CD4-positive, alpha-beta T cell (primary cell): ENCODE results near the gene NFE2. TPM values are rescaled to one million over a fixed set of nuclear protein-coding genes. Genes with fewer than 3 reads are reported as not detected.

Source experiments
- ATAC-seq: fragments of 200-7000 bp; cut with Tn5 transposase; one replicate; pipeline ENCODE4 v1.10.0; 2022; ENCODE audit warnings: mild to moderate bottlenecking; ENCODE audit not compliant: poor library complexity
- CTCF ChIA-PET: fragments of 350-600 bp; sonication (Branson Sonifier 250); formaldehyde crosslinking; loops from one replicate; lab custom pipeline; 2021; ENCODE audit warnings: antibody characterized with exemption, inconsistent platforms; lab: Charles Lee
- POLR2A ChIA-PET: fragments of 350-600 bp; sonication (Branson Sonifier 250); formaldehyde crosslinking; loops from one replicate; lab custom pipeline; 2021; ENCODE audit warnings: antibody characterized with exemption, inconsistent platforms; lab: Charles Lee
- DNase-seq, 14 experiments: peaks; one replicate each; pipeline ENCODE4 v3.0.0-alpha.2; 2013 to 2020; ENCODE audit warnings: mixed read lengths in 2 of 14
- H3K27ac ChIP-seq, 2 donors: one replicate each; pipeline versions ENCODE4 v1.5.1 to v1.7.0; 2013; ENCODE audit warnings: low read length in 2 of 2, low read depth in 1 of 2, mild to moderate bottlenecking in 1 of 2
- H3K27me3 ChIP-seq, 2 experiments: 1 replicate in 1 of 2; 2 replicates in 1 of 2; pipeline versions ENCODE4 v1.6.1 to v1.7.0; 2013; ENCODE audit warnings: low read length in 2 of 2, control low read depth in 1 of 2, mild to moderate bottlenecking in 1 of 2, moderate library complexity in 1 of 2; ENCODE audit not compliant: insufficient read depth in 2 of 2, control insufficient read depth in 1 of 2
- H3K36me3 ChIP-seq: one replicate; pipeline ENCODE4 v1.6.1; 2013; ENCODE audit warnings: low read length, control low read depth; ENCODE audit not compliant: insufficient read depth
- H3K4me1 ChIP-seq: one replicate; pipeline ENCODE4 v1.6.1; 2013; ENCODE audit warnings: low read length, control low read depth; ENCODE audit not compliant: insufficient read depth
- H3K4me3 ChIP-seq: one replicate; pipeline ENCODE4 v1.5.1; 2013; ENCODE audit warnings: mild to moderate bottlenecking, low read length, moderate library complexity
- H3K9me3 ChIP-seq, 2 experiments: 1 replicate in 1 of 2; 2 replicates in 1 of 2; pipeline versions ENCODE4 v1.6.1 to v1.7.0; 2013; ENCODE audit warnings: low read length in 2 of 2, mild to moderate bottlenecking in 2 of 2, control low read depth in 1 of 2, moderate library complexity in 1 of 2; ENCODE audit not compliant: control insufficient read depth in 1 of 2, insufficient read depth in 1 of 2
- H3K27ac Mint-ChIP-seq: one replicate; pipeline ENCODE4 v1.8.0; 2020; ENCODE audit warnings: mixed read lengths
- H3K27me3 Mint-ChIP-seq: one replicate; pipeline ENCODE4 v1.8.0; 2021; ENCODE audit warnings: mixed read lengths
- H3K36me3 Mint-ChIP-seq: one replicate; pipeline ENCODE4 v1.8.0; 2021; ENCODE audit warnings: low read depth, mixed read lengths
- H3K4me1 Mint-ChIP-seq: one replicate; pipeline ENCODE4 v1.8.0; 2021; ENCODE audit warnings: low read depth, mixed read lengths
- H3K4me3 Mint-ChIP-seq: one replicate; pipeline ENCODE4 v1.8.0; 2020; ENCODE audit warnings: mild to moderate bottlenecking, mixed read lengths
- H3K9me3 Mint-ChIP-seq: one replicate; pipeline ENCODE4 v1.8.0; 2020; ENCODE audit warnings: mixed read lengths
- intact Hi-C, 2 experiments: fragments of 100-400 bp; cut with DNase I in 1 of 2; cut with micrococcal nuclease in 1 of 2; formaldehyde crosslinking; loops; one replicate each; pipeline versions ENCODE4 v1.15.1 to v1.9.0; 2023 to 2025; cut with DNase I, micrococcal nuclease
- total RNA-seq, 174 experiments: library from RNA in 2 of 174; stranded (reverse) in 2 of 174; gene quantifications; one replicate each; pipeline ENCODE4 v1.2.3 and lab custom pipeline; 2021 to 2026
- TF ChIP-seq, protein P1 (sequence below): fragments of 200-600 bp; IDR thresholded peaks from one replicate; pipeline ENCODE4 v1.8.0; 2022; ENCODE audit warnings: antibody characterized with exemption, mild to moderate bottlenecking

The NFE2 gene
- total RNA-seq, 2 experiments from 2014 or later: 0.20 TPM; not detected in 1

DNA sequence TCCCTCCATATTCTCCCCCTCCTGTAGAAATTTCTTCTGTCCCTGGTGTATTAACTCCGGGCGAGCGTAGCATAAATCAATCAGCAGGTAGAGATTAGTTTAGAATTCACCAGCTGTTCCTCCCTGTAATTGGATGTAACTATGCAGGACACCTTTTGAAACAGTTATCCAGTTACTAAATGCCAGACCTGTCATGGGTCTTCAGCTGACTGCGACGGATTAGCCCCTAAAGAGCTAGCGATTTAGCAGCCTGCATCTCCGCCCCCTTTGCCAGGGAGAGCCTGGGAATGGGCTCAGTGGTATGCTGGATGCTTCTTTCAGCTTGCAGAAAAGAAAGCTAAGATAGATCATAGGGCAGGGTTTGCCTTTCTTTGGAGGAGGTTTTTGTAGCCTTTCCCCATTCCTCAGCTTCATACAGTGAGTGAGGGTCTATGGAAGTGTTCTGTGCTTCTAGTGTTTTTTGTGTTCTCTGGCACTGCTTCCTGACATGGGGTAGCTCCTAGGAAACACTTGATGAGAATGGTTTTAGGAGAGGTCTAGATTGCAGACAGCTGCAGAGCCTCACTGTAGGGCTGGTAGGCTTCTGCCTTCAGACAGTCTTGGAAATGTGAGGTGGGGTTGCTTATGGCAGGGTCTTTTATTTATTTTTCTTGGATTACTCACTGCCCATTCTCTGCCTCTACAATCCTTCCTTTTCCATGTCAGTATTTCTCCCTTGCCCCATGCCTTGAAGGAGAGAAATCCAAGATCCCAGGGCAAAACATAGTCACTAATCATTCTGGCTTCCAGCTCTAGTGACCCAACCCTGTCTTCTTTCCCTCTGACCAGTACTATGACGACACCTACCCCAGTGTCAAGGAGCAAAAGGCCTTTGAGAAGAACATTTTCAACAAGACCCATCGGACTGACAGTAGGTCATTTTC lies 40.8 kb upstream of the NFE2 start:
- Mint-ChIP-seq H3K27ac (no peak overlapping the region), H3K9me3 (no peaks in the 10 kb centered on the region), H3K27me3 (no peaks in the 10 kb centered on the region), H3K4me3 (no peak overlapping the region), H3K4me1 (peaks cover 13% of the 10 kb centered on the region), H3K36me3 (peaks cover 69% of the 10 kb centered on the region)
- Histone ChIP-seq H3K27ac (no peak overlapping the region), H3K36me3 (peaks cover 58% of the 10 kb centered on the region), H3K27me3 (no peaks in the 10 kb centered on the region), H3K4me3 (no peak overlapping the region), H3K4me1 (no peaks in the 10 kb centered on the region), H3K9me3 (no peaks in the 10 kb centered on the region)
- ATAC-seq (no peak), DNase-seq (no peak)
- CTCF ChIA-PET: interaction anchor here (1.0 kb wide), 1 partner anchor 27 kb away, joined by 3 read pairs; no protein-coding TSS in a partner anchor
- intact Hi-C loops: no loop called here
- TF ChIP-seq, protein P1, sequence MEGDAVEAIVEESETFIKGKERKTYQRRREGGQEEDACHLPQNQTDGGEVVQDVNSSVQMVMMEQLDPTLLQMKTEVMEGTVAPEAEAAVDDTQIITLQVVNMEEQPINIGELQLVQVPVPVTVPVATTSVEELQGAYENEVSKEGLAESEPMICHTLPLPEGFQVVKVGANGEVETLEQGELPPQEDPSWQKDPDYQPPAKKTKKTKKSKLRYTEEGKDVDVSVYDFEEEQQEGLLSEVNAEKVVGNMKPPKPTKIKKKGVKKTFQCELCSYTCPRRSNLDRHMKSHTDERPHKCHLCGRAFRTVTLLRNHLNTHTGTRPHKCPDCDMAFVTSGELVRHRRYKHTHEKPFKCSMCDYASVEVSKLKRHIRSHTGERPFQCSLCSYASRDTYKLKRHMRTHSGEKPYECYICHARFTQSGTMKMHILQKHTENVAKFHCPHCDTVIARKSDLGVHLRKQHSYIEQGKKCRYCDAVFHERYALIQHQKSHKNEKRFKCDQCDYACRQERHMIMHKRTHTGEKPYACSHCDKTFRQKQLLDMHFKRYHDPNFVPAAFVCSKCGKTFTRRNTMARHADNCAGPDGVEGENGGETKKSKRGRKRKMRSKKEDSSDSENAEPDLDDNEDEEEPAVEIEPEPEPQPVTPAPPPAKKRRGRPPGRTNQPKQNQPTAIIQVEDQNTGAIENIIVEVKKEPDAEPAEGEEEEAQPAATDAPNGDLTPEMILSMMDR: no peak
- POLR2A ChIA-PET: interaction anchor here (1.1 kb wide), 1 partner anchor 103 kb away, joined by 3 read pairs; no protein-coding TSS in a partner anchor

DNA sequence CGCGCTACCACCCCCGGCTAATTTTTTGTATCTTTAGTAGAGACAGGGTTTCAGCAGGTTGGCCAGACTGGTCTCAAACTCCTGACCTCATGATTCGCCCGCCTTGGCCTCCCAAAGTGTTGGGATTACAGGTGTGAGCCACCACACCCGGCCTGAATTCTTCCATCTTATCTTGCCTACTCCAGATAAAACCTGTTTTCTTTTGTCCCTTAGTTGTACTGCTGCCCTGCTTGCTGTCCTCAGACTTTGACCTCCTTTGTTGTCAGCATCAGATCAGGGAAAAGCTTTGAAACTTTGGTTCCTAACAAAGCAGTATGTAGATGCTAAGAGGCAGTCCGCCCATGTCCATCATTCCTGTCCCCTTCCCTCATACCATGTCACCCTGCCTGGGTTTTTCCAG lies 40.0 kb upstream of the NFE2 start:
- CTCF ChIA-PET: interaction anchor here (1.0 kb wide), 1 partner anchor 28 kb away, joined by 3 read pairs; no protein-coding TSS in a partner anchor
- intact Hi-C loops: no loop called here
- no peaks in the 10 kb centered on the region for H3K4me1 ChIP-seq
- Mint-ChIP-seq H3K4me1 (peaks cover 21% of the 10 kb centered on the region), H3K9me3 (no peaks in the 10 kb centered on the region), H3K27me3 (no peaks in the 10 kb centered on the region), H3K4me3 (no peak overlapping the region), H3K36me3 (peaks cover 62% of the 10 kb centered on the region), H3K27ac (no peak overlapping the region)
- H3K4me3 ChIP-seq: no peak overlapping the region
- DNase-seq (no peak), ATAC-seq (no peak)
- POLR2A ChIA-PET: interaction anchor here (1.1 kb wide), 1 partner anchor 102 kb away, joined by 3 read pairs; no protein-coding TSS in a partner anchor
- TF ChIP-seq, protein P1: no peak
- H3K27me3 ChIP-seq: no peaks in the 10 kb centered on the region
- peaks cover 53% of the 10 kb centered on the region for H3K36me3 ChIP-seq
- H3K9me3 ChIP-seq: no peaks in the 10 kb centered on the region
- H3K27ac ChIP-seq: no peak overlapping the region

DNA sequence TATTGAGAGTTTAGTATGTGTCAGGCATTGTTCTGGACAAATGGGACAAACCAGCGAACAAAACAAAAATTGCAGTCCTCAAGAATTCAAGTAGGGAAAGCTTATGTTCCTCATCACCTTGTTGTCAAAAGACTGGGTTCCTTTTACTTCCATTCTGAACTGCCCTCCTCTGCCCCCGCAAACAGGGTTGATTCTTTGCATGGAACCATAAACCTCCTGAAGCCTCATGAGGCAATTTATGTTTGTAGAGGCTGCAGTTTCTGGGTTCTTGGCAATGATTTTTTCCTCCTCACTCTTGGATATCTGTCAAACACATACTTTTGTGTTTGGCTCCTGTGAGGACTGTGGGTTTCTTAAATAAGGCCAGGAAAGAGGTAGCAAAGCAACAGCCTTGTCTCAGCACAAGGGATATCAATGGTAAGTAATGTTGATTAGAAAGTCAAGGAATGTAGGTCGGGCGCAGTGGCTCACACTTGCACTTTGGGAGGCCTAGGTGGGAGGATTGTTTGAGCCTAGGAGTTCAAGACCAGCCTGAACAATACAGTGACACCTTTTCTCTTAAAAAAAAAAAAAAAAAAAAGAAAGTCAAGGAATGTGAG lies 38.0 kb upstream of the NFE2 start:
- Histone ChIP-seq H3K36me3 (peaks cover 39% of the 10 kb centered on the region), H3K9me3 (no peaks in the 10 kb centered on the region), H3K27me3 (no peaks in the 10 kb centered on the region), H3K4me1 (peaks cover 7% of the 10 kb centered on the region), H3K4me3 (no peak overlapping the region), H3K27ac (no peak overlapping the region)
- Mint-ChIP-seq H3K4me1 (peaks cover 23% of the 10 kb centered on the region), H3K27ac (no peak overlapping the region), H3K4me3 (no peak overlapping the region), H3K27me3 (no peaks in the 10 kb centered on the region), H3K9me3 (no peaks in the 10 kb centered on the region), H3K36me3 (peaks cover 45% of the 10 kb centered on the region)
- ChIA-PET CTCF (no interaction called here), POLR2A (interaction anchor here (1.2 kb wide), 1 partner anchor 14 kb away, joined by 3 read pairs; the partner anchor contains the start of gene COPZ1)
- TF ChIP-seq, protein P1: no peak
- DNase-seq (no peak), ATAC-seq (no peak)
- intact Hi-C loops: loop anchor here in 1 of 2 experiments (5.0 kb wide), 1 partner anchor 34 kb away; no protein-coding TSS in a partner anchor
